KMS-11 (cell line): ENCODE data around the gene ZFPL1.

ENCODE experiments used
- H2AFZ ChIP-seq: fragments of 200-600 bp; sonication (generic); 2 replicates; pipeline ENCODE4 v1.6.1; 2016; ENCODE audit warnings: antibody characterized with exemption, mixed run types, low read depth
- H3K27ac ChIP-seq: fragments of 200-600 bp; sonication (generic); 2 replicates; pipeline ENCODE4 v1.6.1; 2016; ENCODE audit warnings: mild to moderate bottlenecking, mixed run types
- H3K27me3 ChIP-seq: fragments of 200-600 bp; sonication (generic); 2 replicates; pipeline ENCODE4 v1.6.1; 2017; ENCODE audit warnings: mild to moderate bottlenecking, low read depth, mixed run types, moderate library complexity; ENCODE audit not compliant: insufficient read depth
- H3K36me3 ChIP-seq: fragments of 200-600 bp; sonication (generic); 2 replicates; pipeline ENCODE4 v1.6.1; 2017; ENCODE audit warnings: mild to moderate bottlenecking, mixed run types; ENCODE audit not compliant: insufficient read depth
- H3K4me1 ChIP-seq: fragments of 200-600 bp; sonication (generic); 2 replicates; pipeline ENCODE4 v1.6.1; 2016; ENCODE audit warnings: mild to moderate bottlenecking, low read depth, mixed run types; ENCODE audit not compliant: poor library complexity, severe bottlenecking
- H3K4me2 ChIP-seq: fragments of 200-600 bp; sonication (generic); 2 replicates; pipeline ENCODE4 v1.7.0; 2016; ENCODE audit warnings: mild to moderate bottlenecking, mixed run types
- H3K4me3 ChIP-seq: fragments of 200-600 bp; sonication (generic); IDR thresholded peaks from 2 replicates; pipeline ENCODE4 v1.6.1; 2017; ENCODE audit warnings: low read depth, low read length, mixed read lengths; ENCODE audit not compliant: insufficient read depth
- H3K79me2 ChIP-seq: fragments of 200-600 bp; sonication (generic); 2 replicates; pipeline ENCODE4 v1.6.1; 2016; ENCODE audit warnings: low read depth, mixed run types; ENCODE audit not compliant: insufficient read depth
- H3K9ac ChIP-seq: fragments of 200-600 bp; sonication (generic); 2 replicates; pipeline ENCODE4 v1.6.1; 2016; ENCODE audit warnings: mild to moderate bottlenecking, mixed run types
- H4K20me1 ChIP-seq: fragments of 200-600 bp; sonication (generic); 2 replicates; pipeline ENCODE4 v1.6.1; 2016; ENCODE audit warnings: mild to moderate bottlenecking, mixed run types; ENCODE audit not compliant: insufficient read depth
- CTCF ChIP-seq: fragments of 200-600 bp; sonication (generic); conservative IDR thresholded peaks from 2 replicates; pipeline ENCODE4 v1.6.1; 2017; ENCODE audit warnings: low read depth, mild to moderate bottlenecking, antibody characterized with exemption, low read length, moderate library complexity, mixed read lengths

ZFPL1 gene

DNA sequence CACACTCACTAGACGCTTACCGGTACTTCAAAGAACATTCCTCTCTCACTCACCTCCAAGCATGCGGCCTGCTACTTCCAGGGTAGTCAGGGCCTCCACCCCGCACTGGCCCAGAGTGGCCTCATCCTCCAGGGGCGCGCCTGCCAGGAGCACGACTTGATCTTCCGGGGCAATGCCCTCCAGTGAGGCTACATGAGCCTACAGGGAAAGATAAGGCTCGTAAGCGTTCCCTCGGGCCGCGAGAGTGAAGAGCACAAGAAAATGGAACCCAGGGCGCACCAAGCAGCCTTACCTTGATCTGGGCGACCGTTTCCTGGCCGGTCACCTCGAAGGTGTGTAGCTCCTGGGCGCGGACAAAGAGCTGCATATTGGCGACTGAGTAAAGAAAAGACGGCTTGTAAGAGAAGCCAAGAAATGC is 37.4 kb downstream of the ZFPL1 start:
- Histone ChIP-seq H3K79me2 (peaks cover 59% of the 10 kb centered on the region), H3K27ac (peak overlapping the region; percentile 59)

GRCh38 chr11:65121865-65122696 is 38.1 kb downstream of the ZFPL1 start, which contains the start of the genes FAU and MRPL49:
Gene FAU, minus strand, starts transcription at chr11:65122134. Its CDS starts 321 bp downstream, at chr11:65121813.
Gene MRPL49, plus strand, starts transcription at chr11:65122321. Its CDS starts 26 bp downstream, at chr11:65122347.
- H3K27me3 ChIP-seq = no peaks in the 10 kb centered on the region
- H3K9ac ChIP-seq = peak within 1 kb of the TSS; percentile 86
- H3K27ac ChIP-seq = peak within 1 kb of the TSS; percentile 59
- peak within 1 kb of the TSS; percentile 96 for H3K4me2 ChIP-seq
- H4K20me1 ChIP-seq = no peaks in the 10 kb centered on the region
- peaks cover 39% of the 10 kb centered on the region for H3K4me1 ChIP-seq
- H2AFZ ChIP-seq = peak within 1 kb of the TSS; percentile 51
- H3K4me3 ChIP-seq = no peak within 1 kb of the TSS
- TF ChIP-seq CTCF = no peak
- H3K36me3 ChIP-seq = no peaks in the 10 kb centered on the region; the same call in 1 of the 2 replicates
- peaks cover 53% of the 10 kb centered on the region for H3K79me2 ChIP-seq

More for the DNA sequence above, 37.4 kb downstream of the ZFPL1 start:
- H3K4me2 ChIP-seq = peak overlapping the region; percentile 56
- peak overlapping the region; percentile 86 for H3K9ac ChIP-seq
- H3K36me3 ChIP-seq = no peaks in the 10 kb centered on the region
- no peak overlapping the region for H3K4me3 ChIP-seq
- H4K20me1 ChIP-seq = no peaks in the 10 kb centered on the region
- TF ChIP-seq CTCF = no peak
- H3K27me3 ChIP-seq = no peaks in the 10 kb centered on the region
- H2AFZ ChIP-seq = no peak overlapping the region
- peaks cover 42% of the 10 kb centered on the region for H3K4me1 ChIP-seq

DNA sequence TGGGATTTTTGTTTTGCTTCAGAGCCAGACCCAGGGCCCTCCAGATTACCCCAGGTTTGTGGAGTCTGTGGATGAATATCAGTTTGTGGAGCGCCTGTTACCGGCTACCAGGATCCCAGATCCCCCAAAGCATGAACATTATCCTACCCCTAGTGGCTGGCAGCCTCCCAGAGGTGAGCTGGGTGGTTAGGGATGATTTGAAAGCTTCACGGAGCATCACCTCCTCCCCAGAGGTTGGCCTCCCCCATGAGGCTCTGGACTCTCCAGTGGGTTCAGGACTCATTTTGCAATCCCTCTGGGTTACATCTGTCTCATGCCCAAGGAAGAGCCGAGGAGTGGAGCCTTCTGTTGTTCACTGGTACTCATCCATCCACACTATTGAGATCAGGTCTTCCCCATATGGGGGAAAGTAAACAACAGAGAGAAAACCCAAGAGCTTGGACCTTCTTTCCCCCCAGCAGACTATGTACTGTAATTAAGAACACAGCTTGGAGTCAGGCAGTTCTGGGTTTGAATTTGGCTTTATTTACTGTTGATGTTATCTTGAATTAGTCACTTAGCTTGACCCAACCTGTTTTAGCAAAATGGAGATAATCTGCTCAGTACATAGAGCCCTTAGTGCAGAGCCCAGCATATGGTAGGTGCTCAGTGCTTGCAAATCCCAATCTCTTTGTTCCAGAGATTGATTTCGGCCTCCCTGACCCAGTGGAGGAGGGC is 40.6 kb downstream of the ZFPL1 start:
- H3K4me1 ChIP-seq = peaks cover 28% of the 10 kb centered on the region

More for the DNA sequence above, 40.6 kb downstream of the ZFPL1 start:
- H3K27me3 ChIP-seq = no peaks in the 10 kb centered on the region
- no peak for TF ChIP-seq CTCF
- no peak overlapping the region for H3K9ac ChIP-seq
- H3K79me2 ChIP-seq = peaks cover 42% of the 10 kb centered on the region
- H3K4me3 ChIP-seq = no peak overlapping the region
- no peak overlapping the region for H3K27ac ChIP-seq
- H2AFZ ChIP-seq = no peak overlapping the region
- H3K36me3 ChIP-seq = no peaks in the 10 kb centered on the region; the same call in 1 of the 2 replicates
- H4K20me1 ChIP-seq = no peaks in the 10 kb centered on the region
- H3K4me2 ChIP-seq = no peak overlapping the region
